PC-3 (cell line): Measurements from ENCODE around the gene PRUNE2.

Experiments
- EZH2 ChIP-seq: fragments of 300-600 bp; sonication (generic); IDR thresholded peaks from one replicate; pipeline ENCODE4 v1.6.1; 2017; ENCODE audit warnings: antibody characterized with exemption, mild to moderate bottlenecking, low read length; ENCODE audit not compliant: unreplicated experiment
- EZH2phosphoT487 ChIP-seq: fragments of 300-600 bp; sonication (generic); IDR thresholded peaks from 2 replicates; pipeline ENCODE4 v1.6.1; 2018; ENCODE audit warnings: mild to moderate bottlenecking, antibody characterized with exemption, low read length, borderline replicate concordance
- TF ChIP-seq, protein P1 (sequence below): fragments of 300-600 bp; sonication (generic); conservative IDR thresholded peaks from 2 replicates; pipeline ENCODE4 v1.5.1; 2017; ENCODE audit warnings: antibody characterized with exemption, low read depth, mild to moderate bottlenecking, low read length

DNA sequence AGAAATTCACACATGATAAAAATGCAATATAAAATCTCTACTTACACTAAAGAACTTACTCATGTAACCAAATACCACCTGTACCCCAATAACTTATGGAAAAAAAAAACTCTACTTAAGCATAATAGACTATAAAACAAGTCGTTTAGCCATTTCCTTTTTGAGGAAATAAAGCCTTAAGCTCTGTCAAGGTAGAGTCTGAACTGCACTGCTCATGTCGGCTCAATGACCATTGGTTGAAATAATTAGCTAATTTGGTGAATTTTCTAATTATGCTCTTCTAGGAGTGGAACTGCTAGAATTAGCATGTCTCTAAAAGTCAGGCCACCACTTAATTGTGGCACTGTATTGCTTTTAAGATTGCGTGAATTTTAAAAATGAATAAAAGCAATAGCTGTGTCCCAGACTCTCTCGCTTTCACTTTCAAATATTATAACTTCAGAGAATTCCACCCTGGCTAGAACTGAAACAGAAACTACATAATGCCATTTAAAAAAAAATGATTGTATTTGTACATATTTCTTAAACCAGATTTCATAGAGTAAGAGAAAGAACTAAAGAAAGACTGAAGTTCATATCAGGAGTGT is 254.7 kb downstream of the PRUNE2 start:
- TF ChIP-seq, protein P1, sequence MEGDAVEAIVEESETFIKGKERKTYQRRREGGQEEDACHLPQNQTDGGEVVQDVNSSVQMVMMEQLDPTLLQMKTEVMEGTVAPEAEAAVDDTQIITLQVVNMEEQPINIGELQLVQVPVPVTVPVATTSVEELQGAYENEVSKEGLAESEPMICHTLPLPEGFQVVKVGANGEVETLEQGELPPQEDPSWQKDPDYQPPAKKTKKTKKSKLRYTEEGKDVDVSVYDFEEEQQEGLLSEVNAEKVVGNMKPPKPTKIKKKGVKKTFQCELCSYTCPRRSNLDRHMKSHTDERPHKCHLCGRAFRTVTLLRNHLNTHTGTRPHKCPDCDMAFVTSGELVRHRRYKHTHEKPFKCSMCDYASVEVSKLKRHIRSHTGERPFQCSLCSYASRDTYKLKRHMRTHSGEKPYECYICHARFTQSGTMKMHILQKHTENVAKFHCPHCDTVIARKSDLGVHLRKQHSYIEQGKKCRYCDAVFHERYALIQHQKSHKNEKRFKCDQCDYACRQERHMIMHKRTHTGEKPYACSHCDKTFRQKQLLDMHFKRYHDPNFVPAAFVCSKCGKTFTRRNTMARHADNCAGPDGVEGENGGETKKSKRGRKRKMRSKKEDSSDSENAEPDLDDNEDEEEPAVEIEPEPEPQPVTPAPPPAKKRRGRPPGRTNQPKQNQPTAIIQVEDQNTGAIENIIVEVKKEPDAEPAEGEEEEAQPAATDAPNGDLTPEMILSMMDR = no peak
- no peak for TF ChIP-seq EZH2
- TF ChIP-seq EZH2phosphoT487 = no peak
